Stomach smooth muscle (tissue), 2 donors: ENCODE measurements around the gene EMSY.

Experiments
- H3K27ac ChIP-seq: one replicate; pipeline ENCODE4 v1.7.0; 2013; ENCODE audit warnings: mild to moderate bottlenecking, low read length, inconsistent platforms
- H3K27me3 ChIP-seq, 2 donors: one replicate each; pipeline ENCODE4 v1.7.0; 2013; ENCODE audit warnings: low read length in 2 of 2; ENCODE audit not compliant: insufficient read depth in 2 of 2, control insufficient read depth in 1 of 2
- H3K36me3 ChIP-seq, 2 donors: one replicate each; pipeline ENCODE4 v1.7.0; 2013; ENCODE audit warnings: low read length in 2 of 2; ENCODE audit not compliant: control insufficient read depth in 2 of 2, insufficient read depth in 2 of 2
- H3K4me1 ChIP-seq: one replicate; pipeline ENCODE4 v1.7.0; 2013; ENCODE audit warnings: low read length; ENCODE audit not compliant: control insufficient read depth, insufficient read depth
- H3K4me3 ChIP-seq, 2 donors: one replicate each; pipeline ENCODE4 v1.7.0; 2013; ENCODE audit warnings: low read length in 2 of 2
- H3K9ac ChIP-seq, 2 donors: one replicate each; pipeline ENCODE4 v1.7.0; 2013; ENCODE audit warnings: low read length in 2 of 2, mild to moderate bottlenecking in 1 of 2
- H3K9me3 ChIP-seq, 2 donors: one replicate each; pipeline ENCODE4 v1.7.0; 2013; ENCODE audit warnings: low read length in 2 of 2; ENCODE audit not compliant: control insufficient read depth in 2 of 2
- donor health status: healthy.
- donor health status: Pancreatic carcinoma.

EMSY gene

DNA sequence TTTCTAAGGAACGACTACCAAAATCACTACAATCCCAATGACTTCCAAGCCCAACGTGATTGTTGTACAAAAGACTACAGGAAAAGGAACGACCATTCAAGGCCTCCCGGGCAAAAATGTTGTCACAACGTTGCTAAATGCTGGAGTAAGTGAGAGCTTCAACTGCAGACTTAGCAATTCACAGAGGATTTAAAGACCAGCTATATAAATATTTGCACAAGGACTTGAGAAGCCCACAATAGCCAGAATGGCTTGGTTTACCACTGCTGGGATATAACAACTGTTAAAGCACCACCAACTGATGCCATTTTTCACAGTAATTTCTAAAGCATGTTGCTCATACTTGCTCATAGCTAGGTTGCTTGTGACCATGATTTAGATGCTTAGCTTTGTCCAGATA, 78.3 kb downstream of the EMSY start:
- no peaks in the 10 kb centered on the region for H3K27me3 ChIP-seq
- no peak overlapping the region for H3K9ac ChIP-seq
- H3K4me1 ChIP-seq: no peaks in the 10 kb centered on the region
- no peak overlapping the region for H3K4me3 ChIP-seq
- peaks cover 10 to 15% of the 10 kb centered on the region in 2 donors for H3K36me3 ChIP-seq
- H3K9me3 ChIP-seq: no peaks in the 10 kb centered on the region
- no peak overlapping the region for H3K27ac ChIP-seq

DNA sequence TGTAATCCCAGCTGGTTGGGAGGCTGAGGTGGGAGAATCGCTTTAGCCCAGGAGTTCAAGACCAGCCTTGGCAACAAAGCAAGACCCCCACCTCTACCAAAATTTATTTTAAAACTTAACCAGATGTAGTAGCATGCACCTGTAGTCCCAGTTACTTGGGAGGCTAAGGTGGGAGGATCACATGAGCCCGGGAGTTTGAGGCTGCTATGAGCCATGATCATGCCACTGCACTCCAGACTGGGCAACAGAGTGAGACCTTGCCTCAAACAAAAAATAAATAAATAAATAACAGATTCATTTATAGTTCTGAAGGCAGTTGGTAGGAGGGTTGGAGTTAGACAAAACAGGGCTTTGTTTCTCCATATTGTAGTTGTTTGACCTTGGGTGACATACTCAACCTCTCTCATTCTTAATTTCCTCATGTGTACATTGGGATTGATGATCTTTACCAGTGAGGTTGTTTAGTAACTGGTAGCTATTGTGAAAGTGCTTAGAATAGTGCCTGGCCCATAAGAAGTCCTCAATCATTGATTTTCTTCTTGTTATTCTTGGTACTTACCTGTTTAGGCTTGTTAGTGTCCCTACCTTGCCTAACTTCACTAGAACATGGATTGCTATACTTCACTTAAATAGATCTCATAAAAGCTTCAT, 79.1 kb downstream of the EMSY start:
- no peaks in the 10 kb centered on the region for H3K27me3 ChIP-seq
- H3K36me3 ChIP-seq: peaks cover 10 to 22% of the 10 kb centered on the region in 2 donors
- no peak overlapping the region for H3K9ac ChIP-seq
- no peaks in the 10 kb centered on the region for H3K9me3 ChIP-seq
- H3K4me3 ChIP-seq: no peak overlapping the region
- H3K4me1 ChIP-seq: no peaks in the 10 kb centered on the region
- H3K27ac ChIP-seq: no peak overlapping the region

DNA sequence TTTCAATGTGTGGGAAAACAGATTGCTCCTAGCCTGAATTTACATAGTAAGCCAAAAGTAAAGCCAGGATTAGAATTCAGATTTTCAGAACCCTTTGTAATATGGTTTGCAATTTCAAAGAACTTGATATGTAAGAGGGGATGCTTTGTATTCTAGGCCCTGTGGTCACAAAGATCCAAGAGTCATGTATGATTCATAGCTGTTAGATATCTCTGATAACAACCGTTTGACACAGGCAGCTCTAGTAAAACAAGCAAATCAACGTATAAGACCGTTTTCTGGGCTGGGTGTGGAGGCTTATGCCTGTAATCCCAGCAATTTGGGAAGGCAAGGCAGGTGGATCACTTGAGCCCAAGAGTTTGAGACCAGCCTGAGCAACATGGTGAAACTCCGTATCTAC, 79.6 kb downstream of the EMSY start:
- H3K27ac ChIP-seq: no peak overlapping the region
- no peaks in the 10 kb centered on the region for H3K9me3 ChIP-seq
- no peaks in the 10 kb centered on the region for H3K4me1 ChIP-seq
- no peak overlapping the region for H3K9ac ChIP-seq
- no peaks in the 10 kb centered on the region for H3K27me3 ChIP-seq
- H3K36me3 ChIP-seq: peaks cover 12 to 26% of the 10 kb centered on the region in 2 donors
- H3K4me3 ChIP-seq: no peak overlapping the region

DNA sequence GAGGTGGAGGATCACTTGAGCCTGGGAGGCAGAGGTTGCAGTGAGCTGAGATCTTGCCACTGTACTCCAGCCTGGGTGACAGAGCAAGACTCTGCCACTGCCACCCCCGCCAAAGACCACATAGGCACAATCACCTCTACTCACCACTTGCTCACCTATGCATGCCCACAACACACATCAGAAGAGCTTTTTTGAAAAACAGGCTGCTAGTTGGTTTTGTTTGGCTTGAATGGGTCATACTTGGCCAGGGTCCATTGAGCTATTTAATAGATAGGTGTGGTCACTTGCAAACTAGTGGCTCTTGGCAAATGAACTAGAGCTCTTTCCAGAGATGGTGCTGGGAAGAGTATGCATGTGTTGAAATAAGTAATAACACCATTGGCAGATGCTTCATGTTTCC, 80.1 kb downstream of the EMSY start:
- no peak overlapping the region for H3K27ac ChIP-seq
- H3K36me3 ChIP-seq: peaks cover 11 to 29% of the 10 kb centered on the region in 2 donors
- H3K27me3 ChIP-seq: no peaks in the 10 kb centered on the region
- no peak overlapping the region for H3K9ac ChIP-seq
- no peak overlapping the region for H3K4me3 ChIP-seq
- no peaks in the 10 kb centered on the region for H3K9me3 ChIP-seq
- H3K4me1 ChIP-seq: no peaks in the 10 kb centered on the region

DNA sequence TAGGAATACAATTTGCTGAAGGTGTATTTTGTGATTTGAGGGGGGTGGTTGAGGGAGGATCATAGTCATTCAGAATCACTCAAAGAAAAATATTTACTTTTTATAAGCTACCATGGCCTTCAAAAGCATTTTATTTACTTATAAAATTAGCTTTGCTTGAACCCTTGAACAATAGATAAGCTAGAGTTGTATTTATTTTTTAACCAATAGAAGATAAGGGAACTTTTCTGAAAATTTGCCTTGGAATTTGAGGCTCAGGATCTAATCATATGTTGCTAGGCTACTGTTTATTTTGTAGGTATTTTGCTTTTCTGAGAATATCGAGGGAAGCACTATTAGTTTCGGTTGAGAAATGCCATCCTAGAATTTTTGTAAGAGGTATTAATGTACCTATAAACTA, 82.1 kb downstream of the EMSY start:
- no peaks in the 10 kb centered on the region for H3K9me3 ChIP-seq
- H3K4me3 ChIP-seq: no peak overlapping the region
- H3K27me3 ChIP-seq: no peaks in the 10 kb centered on the region
- no peaks in the 10 kb centered on the region for H3K4me1 ChIP-seq
- no peak overlapping the region for H3K9ac ChIP-seq
- H3K36me3 ChIP-seq: peaks cover 11 to 31% of the 10 kb centered on the region in 2 donors
- H3K27ac ChIP-seq: no peak overlapping the region

DNA sequence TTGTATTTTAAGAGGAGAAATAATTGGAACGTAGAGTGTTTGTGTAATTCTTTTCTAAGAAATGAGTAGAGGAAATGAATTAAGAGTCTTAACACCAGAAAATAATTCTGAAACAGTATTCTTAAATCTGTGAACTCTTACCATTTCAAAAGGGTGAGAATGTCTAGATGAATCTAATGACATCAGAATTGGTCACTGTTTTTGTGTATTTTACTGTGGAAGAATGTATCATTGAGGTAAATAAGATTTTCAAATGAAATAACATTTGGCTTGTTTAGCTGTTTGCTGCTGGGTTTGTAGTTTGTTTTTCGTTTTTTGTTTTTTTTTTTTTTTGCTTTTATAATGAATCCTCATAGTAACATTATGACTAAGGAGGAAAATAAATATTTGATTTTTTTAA, 97.6 kb downstream of the EMSY start:
- H3K27ac ChIP-seq: no peak overlapping the region
- H3K36me3 ChIP-seq: peaks cover 33 to 50% of the 10 kb centered on the region in 2 donors
- no peak overlapping the region for H3K9ac ChIP-seq
- H3K27me3 ChIP-seq: no peaks in the 10 kb centered on the region
- no peaks in the 10 kb centered on the region for H3K4me1 ChIP-seq
- H3K4me3 ChIP-seq: no peak overlapping the region
- H3K9me3 ChIP-seq: no peaks in the 10 kb centered on the region

DNA sequence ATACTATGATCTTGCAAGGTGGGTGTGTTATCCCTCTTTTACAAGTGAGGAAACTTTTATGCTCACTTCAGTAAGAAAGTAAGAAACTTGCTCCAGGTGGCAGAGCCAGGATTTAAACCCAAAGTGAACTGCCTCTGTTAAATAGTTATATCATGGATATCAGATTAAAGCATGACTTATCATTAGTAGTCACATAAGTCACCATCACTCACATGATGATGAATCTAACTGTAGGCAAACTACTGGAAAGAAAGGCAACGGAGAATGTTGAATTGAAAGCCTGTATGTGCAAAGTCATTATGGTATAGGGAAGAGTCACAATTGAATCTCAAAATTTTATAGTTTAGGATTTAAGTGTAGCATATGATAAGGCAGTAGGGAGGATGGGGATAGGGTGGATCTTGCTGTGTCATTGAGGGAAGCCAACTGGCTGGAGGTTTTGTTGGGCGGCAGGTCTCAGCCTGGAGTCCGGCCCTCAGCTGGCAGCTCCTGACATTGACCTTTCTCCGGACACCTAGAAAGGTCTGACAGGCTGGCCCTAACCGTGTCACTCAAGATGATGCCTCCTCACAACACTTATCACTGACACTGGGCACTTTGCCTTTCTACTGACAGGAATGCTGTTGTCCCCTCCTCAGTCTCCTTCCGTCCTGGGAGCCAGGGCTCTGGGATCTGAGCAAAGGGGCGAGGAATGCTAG, 98.3 kb downstream of the EMSY start:
- peaks cover 31 to 47% of the 10 kb centered on the region in 2 donors for H3K36me3 ChIP-seq
- no peak overlapping the region for H3K27ac ChIP-seq
- H3K27me3 ChIP-seq: no peaks in the 10 kb centered on the region
- no peak overlapping the region for H3K9ac ChIP-seq
- no peaks in the 10 kb centered on the region for H3K4me1 ChIP-seq
- no peak overlapping the region for H3K4me3 ChIP-seq
- H3K9me3 ChIP-seq: no peaks in the 10 kb centered on the region

DNA sequence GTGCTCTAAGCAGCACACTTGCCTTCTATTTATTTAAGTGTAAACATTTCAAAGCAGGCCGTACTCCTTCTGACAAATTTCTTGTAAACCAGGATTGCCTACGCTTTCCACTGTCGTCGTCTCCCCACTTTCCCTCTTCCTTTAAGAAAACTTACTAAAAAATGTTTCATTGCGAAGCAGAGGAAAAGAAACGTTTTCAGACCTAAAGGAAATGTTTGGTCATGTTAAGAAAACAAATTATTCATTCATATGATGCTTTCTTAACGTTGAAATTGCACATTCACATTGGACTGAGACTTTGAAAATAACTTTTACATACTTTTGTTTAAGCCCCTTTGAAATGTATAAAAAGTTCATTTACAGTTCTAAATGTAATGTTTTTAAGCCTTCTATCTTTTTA, 106.0 kb downstream of the EMSY start:
- Histone ChIP-seq H3K9ac (no peak overlapping the region), H3K9me3 (no peaks in the 10 kb centered on the region), H3K36me3 (peaks cover 4 to 14% of the 10 kb centered on the region in 2 donors), H3K27me3 (no peaks in the 10 kb centered on the region), H3K4me1 (no peaks in the 10 kb centered on the region), H3K27ac (no peak overlapping the region), H3K4me3 (no peak overlapping the region)

DNA sequence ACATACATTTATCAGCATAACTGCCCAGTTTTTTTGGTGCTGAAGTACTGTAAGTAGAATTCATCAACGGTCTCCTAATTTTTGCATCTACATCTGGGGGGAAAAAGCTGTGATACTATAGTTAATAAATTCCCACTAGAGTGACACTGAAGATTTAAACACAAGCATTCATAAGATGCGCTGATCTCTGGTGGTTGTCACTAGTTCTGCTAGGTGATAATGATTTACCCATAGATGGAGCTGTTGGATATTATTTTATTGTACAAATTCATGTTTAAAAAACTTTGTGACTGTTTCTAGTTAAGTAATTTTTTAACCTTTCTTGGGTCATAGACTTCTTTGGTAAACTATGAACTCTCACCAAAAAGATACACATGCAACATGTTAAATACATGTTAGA, 106.6 kb downstream of the EMSY start:
- Histone ChIP-seq H3K9me3 (no peaks in the 10 kb centered on the region), H3K27me3 (no peaks in the 10 kb centered on the region), H3K4me3 (no peak overlapping the region), H3K27ac (no peak overlapping the region), H3K4me1 (no peaks in the 10 kb centered on the region), H3K9ac (no peak overlapping the region), H3K36me3 (peaks cover 0 to 10% of the 10 kb centered on the region in 2 donors)

DNA sequence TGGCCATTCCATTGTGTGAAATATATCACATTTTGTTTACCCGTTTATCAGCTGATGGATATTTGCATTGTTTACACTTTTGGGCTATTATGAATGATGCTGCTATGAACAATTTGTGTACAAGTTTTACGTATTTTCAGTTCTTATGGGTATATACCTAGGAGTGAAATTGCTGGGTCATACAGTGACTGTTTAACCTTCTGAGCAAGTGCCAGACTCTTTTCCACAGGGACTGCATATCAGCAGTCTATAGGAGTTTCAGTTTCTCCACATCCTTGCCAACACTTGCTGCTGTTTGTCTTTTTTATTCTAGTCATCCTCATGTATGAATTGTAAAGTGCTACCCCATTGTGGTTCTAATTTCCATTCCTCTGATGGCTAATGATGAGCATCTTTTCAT, 108.2 kb downstream of the EMSY start:
- H3K4me3 ChIP-seq: no peak overlapping the region
- H3K27ac ChIP-seq: no peak overlapping the region
- H3K9me3 ChIP-seq: no peaks in the 10 kb centered on the region
- H3K9ac ChIP-seq: no peak overlapping the region
- H3K4me1 ChIP-seq: no peaks in the 10 kb centered on the region
- H3K27me3 ChIP-seq: no peaks in the 10 kb centered on the region
- no peaks in the 10 kb centered on the region for H3K36me3 ChIP-seq
